HEK293T (cell line): ENCODE measurements around the gene PAFAH2.

Experiments
- ARNT ChIP-seq: fragments of 450-650 bp; IDR thresholded peaks from 2 replicates; pipeline ENCODE4 v1.6.1; 2017; ENCODE audit warnings: mild to moderate bottlenecking
- BHLHE40 ChIP-seq: fragments of 450-650 bp; IDR thresholded peaks from 2 replicates; pipeline ENCODE4 v1.6.1; 2016; ENCODE audit warnings: mild to moderate bottlenecking, moderate library complexity, borderline replicate concordance
- ELF4 ChIP-seq: fragments of 450-650 bp; IDR thresholded peaks from 2 replicates; pipeline ENCODE4 v1.6.1; 2017; ENCODE audit warnings: antibody characterized with exemption
- FOXK2 ChIP-seq: fragments of 450-650 bp; IDR thresholded peaks from 2 replicates; pipeline ENCODE4 v1.6.1; 2016; ENCODE audit warnings: mild to moderate bottlenecking
- FOXM1 ChIP-seq: fragments of 450-650 bp; IDR thresholded peaks from 2 replicates; pipeline ENCODE4 v1.6.1; 2017; ENCODE audit warnings: mild to moderate bottlenecking, borderline replicate concordance
- L3MBTL2 ChIP-seq: fragments of 450-650 bp; conservative IDR thresholded peaks from 2 replicates; pipeline ENCODE4 v1.6.1; 2016; ENCODE audit warnings: mild to moderate bottlenecking
- LEF1 ChIP-seq: fragments of 450-650 bp; IDR thresholded peaks from 2 replicates; pipeline ENCODE4 v1.6.1; 2017; ENCODE audit warnings: mild to moderate bottlenecking, borderline replicate concordance
- NFRKB ChIP-seq: fragments of 450-650 bp; IDR thresholded peaks from 2 replicates; pipeline ENCODE4 v1.6.1; 2016; ENCODE audit warnings: mild to moderate bottlenecking, moderate library complexity
- SP1 ChIP-seq: fragments of 450-650 bp; IDR thresholded peaks from 2 replicates; pipeline ENCODE4 v1.6.1; 2017
- SUZ12 ChIP-seq: fragments of 450-650 bp; IDR thresholded peaks from 2 replicates; pipeline ENCODE4 v1.6.1; 2016; ENCODE audit warnings: mild to moderate bottlenecking
- TARDBP ChIP-seq: fragments of 450-650 bp; IDR thresholded peaks from 2 replicates; pipeline ENCODE4 v1.6.1; 2016
- ZNF384 ChIP-seq: fragments of 450-650 bp; IDR thresholded peaks from 2 replicates; pipeline ENCODE4 v1.6.1; 2016

GRCh38 chr1:26035203-26035958 lies 37.5 kb upstream of the PAFAH2 start:
- no peak for TF ChIP-seq ARNT
- no peak for TF ChIP-seq SP1
- TF ChIP-seq ZNF384: no peak
- TF ChIP-seq ELF4: no peak
- TF ChIP-seq TARDBP: no peak
- TF ChIP-seq BHLHE40: no peak
- no peak for TF ChIP-seq SUZ12
- TF ChIP-seq FOXK2: no peak
- no peak for TF ChIP-seq NFRKB
- peak; percentile 89 for TF ChIP-seq L3MBTL2
- no peak for TF ChIP-seq FOXM1
- TF ChIP-seq LEF1: no peak
